Stimulated activated CD8-positive, alpha-beta memory T cell treated with anti-CD3 and anti-CD28 coated beads, Interleukin-4, amount 100 ng/mL, for 4 hours (primary cell): ENCODE measurements around the gene NFKBIL1.

Experiments
- DNase-seq, 2 donors: peaks; one replicate each; pipeline ENCODE4 v3.0.0-alpha.2; 2020; ENCODE audit warnings: low read depth in 2 of 2, low spot score in 1 of 2

The NFKBIL1 gene

GRCh38 chr6:31534011-31534410 is 13.4 kb upstream of the NFKBIL1 start:
- DNase-seq: no peak

- no peak for DNase-seq
These were observed 12.8 kb upstream of the NFKBIL1 start for GRCh38 chr6:31534521-31535040.

GRCh38 chr6:31535538-31536324 is 11.7 kb upstream of the NFKBIL1 start:
- no peak for DNase-seq

- no peak for DNase-seq
These were observed 8.5 kb upstream of the NFKBIL1 start for GRCh38 chr6:31538805-31539400.

GRCh38 chr6:31540640-31541039 is 6.8 kb upstream of the NFKBIL1 start:
- no peak for DNase-seq

- peak in 1 of 2 donors; percentile 41 for DNase-seq
These were observed 6.2 kb upstream of the NFKBIL1 start for GRCh38 chr6:31541059-31541657.

- peak; percentile 82 to 90 for DNase-seq
These were observed 5.5 kb upstream of the NFKBIL1 start, which contains the start of gene DDX39B for GRCh38 chr6:31541658-31542521. Gene DDX39B (minus strand): TSS chr6:31542003. CDS start chr6:31540532, 1,471 bp downstream.

- no peak for DNase-seq
These were observed 3.8 kb upstream of the NFKBIL1 start for GRCh38 chr6:31543639-31544038.

- DNase-seq: no peak
These were observed 2.7 kb upstream of the NFKBIL1 start for GRCh38 chr6:31544676-31545075.

- DNase-seq: no peak
These were observed 2.1 kb upstream of the NFKBIL1 start for GRCh38 chr6:31545291-31545690.

- peak; percentile 64 to 70 for DNase-seq
These were observed 960 bp upstream of the NFKBIL1 start, which contains the start of gene ATP6V1G2 for GRCh38 chr6:31546339-31546957. Gene ATP6V1G2 (minus strand): TSS chr6:31546608. CDS start chr6:31546559, 49 bp downstream.

GRCh38 chr6:31547727-31548543 is 527 bp downstream of the NFKBIL1 start:
- no peak for DNase-seq

GRCh38 chr6:31548544-31548873 is 1.1 kb downstream of the NFKBIL1 start:
- DNase-seq: no peak

- DNase-seq: peak in 1 of 2 donors; percentile 40
These were observed 4.0 kb downstream of the NFKBIL1 start for GRCh38 chr6:31551371-31551770.

GRCh38 chr6:31556307-31556706 is 8.9 kb downstream of the NFKBIL1 start:
- DNase-seq: no peak

- DNase-seq: no peak
These were observed 10.3 kb downstream of the NFKBIL1 start for GRCh38 chr6:31557443-31558317.

- DNase-seq: no peak
These were observed 10.9 kb downstream of the NFKBIL1 start for GRCh38 chr6:31558318-31558625.

GRCh38 chr6:31558631-31559500 is 11.5 kb downstream of the NFKBIL1 start:
- peak in 1 of 2 donors; percentile 63 for DNase-seq
